GM19240 (cell line): ENCODE data around the gene RGSL1.

ENCODE experiments used
- DNase-seq: peaks from one replicate; pipeline ENCODE4 v3.0.0; 2011; ENCODE audit warnings: low spot score; ENCODE audit not compliant: insufficient read length

RGSL1 gene

GRCh38 chr1:182450087-182450486 is at the start of gene RGSL1:
TSS of gene RGSL1 (plus strand) at chr1:182450146. CDS start at chr1:182450166, 20 bp downstream.
- DNase-seq: no peak

- DNase-seq: no peak
Measured at GRCh38 chr1:182400567-182400966, 49.4 kb upstream of the RGSL1 start, which contains the start of gene TEDDM1. TSS of gene TEDDM1 (minus strand) at chr1:182400667. CDS start at chr1:182400485, 182 bp downstream.

GRCh38 chr1:182404781-182405180 is 45.2 kb upstream of the RGSL1 start:
- DNase-seq: no peak

GRCh38 chr1:182405578-182405977 is 44.4 kb upstream of the RGSL1 start:
- DNase-seq: no peak

GRCh38 chr1:182406012-182406411 is 43.9 kb upstream of the RGSL1 start:
- no peak for DNase-seq

GRCh38 chr1:182407724-182408123 is 42.2 kb upstream of the RGSL1 start:
- DNase-seq: no peak

GRCh38 chr1:182408435-182409075 is 41.4 kb upstream of the RGSL1 start:
- no peak for DNase-seq

- no peak for DNase-seq
Measured at GRCh38 chr1:182410138-182410537, 39.8 kb upstream of the RGSL1 start.

GRCh38 chr1:182410620-182411273 is 39.2 kb upstream of the RGSL1 start:
- no peak for DNase-seq

- DNase-seq: no peak
Measured at GRCh38 chr1:182413486-182413885, 36.5 kb upstream of the RGSL1 start.

GRCh38 chr1:182413969-182414368 is 36.0 kb upstream of the RGSL1 start:
- no peak for DNase-seq

- no peak for DNase-seq
Measured at GRCh38 chr1:182415789-182416188, 34.2 kb upstream of the RGSL1 start.

- peak; percentile 37 for DNase-seq
Measured at GRCh38 chr1:182426442-182427430, 23.2 kb upstream of the RGSL1 start.

- DNase-seq: no peak
Measured at GRCh38 chr1:182428043-182428442, 21.9 kb upstream of the RGSL1 start.

- DNase-seq: no peak
Measured at GRCh38 chr1:182430263-182431068, 19.5 kb upstream of the RGSL1 start.

- no peak for DNase-seq
Measured at GRCh38 chr1:182431278-182431677, 18.7 kb upstream of the RGSL1 start.

GRCh38 chr1:182433580-182433979 is 16.4 kb upstream of the RGSL1 start:
- no peak for DNase-seq

- DNase-seq: no peak
Measured at GRCh38 chr1:182438326-182438725, 11.6 kb upstream of the RGSL1 start.

- no peak for DNase-seq
Measured at GRCh38 chr1:182441719-182442118, 8.2 kb upstream of the RGSL1 start.

GRCh38 chr1:182442333-182442732 is 7.6 kb upstream of the RGSL1 start:
- DNase-seq: no peak

- no peak for DNase-seq
Measured at GRCh38 chr1:182444497-182444896, 5.4 kb upstream of the RGSL1 start.
